Glutamatergic neuron (in vitro differentiated cells): ENCODE results near the gene ABCF3. TPM values are rescaled to one million over a fixed set of nuclear protein-coding genes. Genes with fewer than 3 reads are reported as not detected.

Experiments used
- DNase-seq: peaks from one replicate; pipeline ENCODE4 v3.0.0; 2022
- H3K27ac Mint-ChIP-seq: one replicate; pipeline ENCODE4 v1.8.0; 2020; ENCODE audit warnings: mild to moderate bottlenecking, mixed read lengths, inconsistent platforms; ENCODE audit not compliant: unreplicated experiment
- H3K27me3 Mint-ChIP-seq: one replicate; pipeline ENCODE4 v1.8.0; 2020; ENCODE audit warnings: mild to moderate bottlenecking, moderate library complexity, mixed read lengths, inconsistent platforms; ENCODE audit not compliant: unreplicated experiment
- H3K36me3 Mint-ChIP-seq: one replicate; pipeline ENCODE4 v1.8.0; 2020; ENCODE audit warnings: mild to moderate bottlenecking, mixed read lengths, inconsistent platforms; ENCODE audit not compliant: unreplicated experiment
- H3K4me1 Mint-ChIP-seq: one replicate; pipeline ENCODE4 v1.8.0; 2020; ENCODE audit warnings: mild to moderate bottlenecking, low read depth, mixed read lengths, inconsistent platforms; ENCODE audit not compliant: unreplicated experiment
- H3K4me3 Mint-ChIP-seq: one replicate; pipeline ENCODE4 v1.8.0; 2020; ENCODE audit warnings: mild to moderate bottlenecking, mixed read lengths, inconsistent platforms; ENCODE audit not compliant: unreplicated experiment
- H3K9me3 Mint-ChIP-seq: one replicate; pipeline ENCODE4 v1.8.0; 2020; ENCODE audit warnings: mild to moderate bottlenecking, moderate library complexity, mixed read lengths, inconsistent platforms; ENCODE audit not compliant: unreplicated experiment
- CTCF ChIP-seq: fragments of 200-600 bp; sonication (generic); IDR thresholded peaks from one replicate; pipeline ENCODE4 v1.5.0; 2021; ENCODE audit not compliant: partially characterized antibody, unreplicated experiment
- total RNA-seq: library from RNA; stranded (reverse); fragmentation: NEBNext Ultra II Directional; extraction: Animal tissue kit (Norgen Biotek cat#: 25700); gene quantifications from one replicate; pipeline ENCODE4 v1.2.1, GENCODE V29; 2021; ENCODE audit not compliant: unreplicated experiment

Gene ABCF3
- total RNA-seq, 1 donor from 2014 or later, result 87.9 TPM

GRCh38 chr3:184154885-184155643 lies 30.9 kb upstream of the ABCF3 start, which contains the start of gene DVL3:
DVL3 (plus strand) TSS chr3:184155377; CDS start chr3:184155636, 259 bp downstream.
- TF ChIP-seq CTCF, result no peak
- Mint-ChIP-seq H3K27ac (peak within 1 kb of the TSS; percentile 99), H3K36me3 (no peaks in the 10 kb centered on the region), H3K4me3 (peak within 1 kb of the TSS; percentile 100), H3K9me3 (peaks cover 17% of the 10 kb centered on the region), H3K4me1 (peaks cover 19% of the 10 kb centered on the region), H3K27me3 (peaks cover 7% of the 10 kb centered on the region)
- peak; percentile 70 for DNase-seq

GRCh38 chr3:184155644-184156521 lies 30.1 kb upstream of the ABCF3 start:
- no peaks in the 10 kb centered on the region for H3K36me3 Mint-ChIP-seq
- H3K4me1 Mint-ChIP-seq, result peaks cover 24% of the 10 kb centered on the region
- H3K27me3 Mint-ChIP-seq, result peaks cover 7% of the 10 kb centered on the region
- TF ChIP-seq CTCF, result no peak
- peak; percentile 52 for DNase-seq
- peak overlapping the region; percentile 100 for H3K4me3 Mint-ChIP-seq
- peak overlapping the region; percentile 99 for H3K27ac Mint-ChIP-seq
- H3K9me3 Mint-ChIP-seq, result peaks cover 17% of the 10 kb centered on the region

GRCh38 chr3:184156522-184156955 lies 29.5 kb upstream of the ABCF3 start:
- H3K27me3 Mint-ChIP-seq, result peaks cover 7% of the 10 kb centered on the region
- H3K36me3 Mint-ChIP-seq, result no peaks in the 10 kb centered on the region
- peak; percentile 82 for DNase-seq
- H3K9me3 Mint-ChIP-seq, result peaks cover 17% of the 10 kb centered on the region
- peak overlapping the region; percentile 99 for H3K27ac Mint-ChIP-seq
- H3K4me3 Mint-ChIP-seq, result peak overlapping the region; percentile 100
- no peak for TF ChIP-seq CTCF
- H3K4me1 Mint-ChIP-seq, result peaks cover 26% of the 10 kb centered on the region

- Mint-ChIP-seq H3K27ac (peak overlapping the region; percentile 99), H3K4me1 (peaks cover 25% of the 10 kb centered on the region)
- no peak for TF ChIP-seq CTCF
Measured at GRCh38 chr3:184157206-184157605, 28.8 kb upstream of the ABCF3 start.

More at GRCh38 chr3:184157206-184157605, 28.8 kb upstream of the ABCF3 start:
- Mint-ChIP-seq H3K9me3 (peaks cover 16% of the 10 kb centered on the region), H3K4me3 (peak overlapping the region; percentile 100), H3K36me3 (no peaks in the 10 kb centered on the region), H3K27me3 (peaks cover 7% of the 10 kb centered on the region)
- no peak for DNase-seq
